Measurements from ENCODE around the gene AMD1.

GRCh38 chr6:110886555-110887167 lies 12.1 kb downstream of the AMD1 start:
- TF ChIP-seq FOXK2 (IDR thresholded peaks at IDR 0.05), result no peak
- TF ChIP-seq L3MBTL2 (conservative IDR thresholded peaks at IDR 0.05), result no peak
- TF ChIP-seq FOXM1 (IDR thresholded peaks at IDR 0.05; ENCODE audit: borderline replicate concordance), result no peak
- TF ChIP-seq TARDBP (IDR thresholded peaks at IDR 0.05), result no peak
- no peak for TF ChIP-seq PKNOX1 (IDR thresholded peaks at IDR 0.05)

Data from HEK293T (cell line).